Activated CD4-positive, alpha-beta T cell treated with anti-CD3 and anti-CD28 coated beads for 36 hours (primary cell): Measurements from ENCODE around the gene SLC25A2. TPM values are rescaled to one million over a fixed set of nuclear protein-coding genes. Genes with fewer than 3 reads are reported as not detected.

Source experiments
- total RNA-seq, 2 experiments: library from RNA; stranded (reverse); gene quantifications; one replicate each; pipeline ENCODE4 v1.2.3, GENCODE V29; 2021

The SLC25A2 gene
- total RNA-seq, 2 experiments from 2014 or later = 0.27 to 0.30 TPM

Other genes starting within 250 kb of the SLC25A2 start
- not detected for gene PCDHB2, start 209.4 kb downstream of the SLC25A2 start, total RNA-seq
- gene PCDHB3, start 203.6 kb downstream of the SLC25A2 start, total RNA-seq = not detected
- gene PCDHB4, start 182.2 kb downstream of the SLC25A2 start, total RNA-seq = not detected
- gene PCDHB5, start 168.8 kb downstream of the SLC25A2 start, total RNA-seq = not detected
- gene PCDHB6, start 154.0 kb downstream of the SLC25A2 start, total RNA-seq = not detected
- gene PCDHB7, start 131.4 kb downstream of the SLC25A2 start, total RNA-seq = not detected
- not detected for gene PCDHB8, start 126.3 kb downstream of the SLC25A2 start, total RNA-seq
- not detected for gene PCDHB16, start 121.7 kb downstream of the SLC25A2 start, total RNA-seq
- not detected for gene PCDHB9, start 116.9 kb downstream of the SLC25A2 start, total RNA-seq
- gene PCDHB10, start 111.7 kb downstream of the SLC25A2 start, total RNA-seq = not detected
- not detected for gene PCDHB11, start 104.4 kb downstream of the SLC25A2 start, total RNA-seq
- not detected for gene PCDHB12, start 95.3 kb downstream of the SLC25A2 start, total RNA-seq
- gene PCDHB13, start 90.1 kb downstream of the SLC25A2 start, total RNA-seq = not detected
- gene PCDHB14, start 80.7 kb downstream of the SLC25A2 start, total RNA-seq = not detected
- gene PCDHB15, start 58.7 kb downstream of the SLC25A2 start, total RNA-seq = not detected
- 10 to 100 TPM; 45.2 to 54.4 TPM for gene TAF7, start 16.7 kb upstream of the SLC25A2 start, total RNA-seq
- gene PCDHGA1, start 26.5 kb upstream of the SLC25A2 start, total RNA-seq = under 1 TPM in 1 of 2 experiments, not detected in 1; 0.05 TPM
- gene PCDHGA2, start 34.7 kb upstream of the SLC25A2 start, total RNA-seq = not detected
- not detected for gene PCDHGA3, start 39.8 kb upstream of the SLC25A2 start, total RNA-seq
- not detected for gene PCDHGB1, start 46.0 kb upstream of the SLC25A2 start, total RNA-seq
- under 1 TPM; 0.11 TPM for gene PCDHGA4, start 51.0 kb upstream of the SLC25A2 start, total RNA-seq
- under 1 TPM; 0.07 to 0.18 TPM for gene PCDHGB2, start 55.9 kb upstream of the SLC25A2 start, total RNA-seq
- under 1 TPM; 0.07 to 0.09 TPM for gene PCDHGA5, start 60.1 kb upstream of the SLC25A2 start, total RNA-seq
- not detected for gene PCDHGB3, start 66.2 kb upstream of the SLC25A2 start, total RNA-seq
- gene PCDHGA6, start 69.8 kb upstream of the SLC25A2 start, total RNA-seq = under 1 TPM; 0.05 to 0.14 TPM
- not detected for gene PCDHGA7, start 78.7 kb upstream of the SLC25A2 start, total RNA-seq
- gene PCDHGB4, start 83.6 kb upstream of the SLC25A2 start, total RNA-seq = under 1 TPM in 1 of 2 experiments, not detected in 1; 0.09 TPM
- not detected for gene PCDHGA8, start 88.6 kb upstream of the SLC25A2 start, total RNA-seq
- under 1 TPM; 0.05 to 0.09 TPM for gene PCDHGB5, start 93.9 kb upstream of the SLC25A2 start, total RNA-seq
- gene PCDHGA9, start 98.7 kb upstream of the SLC25A2 start, total RNA-seq = under 1 TPM in 1 of 2 experiments, not detected in 1; 0.09 TPM
- gene PCDHGB6, start 104.0 kb upstream of the SLC25A2 start, total RNA-seq = not detected
- gene PCDHGA10, start 108.9 kb upstream of the SLC25A2 start, total RNA-seq = under 1 TPM in 1 of 2 experiments, not detected in 1; 0.07 TPM
- gene PCDHGB7, start 113.6 kb upstream of the SLC25A2 start, total RNA-seq = not detected
- under 1 TPM in 1 of 2 experiments, not detected in 1; 0.07 TPM for gene PCDHGA11, start 117.0 kb upstream of the SLC25A2 start, total RNA-seq
- gene PCDHGA12, start 126.5 kb upstream of the SLC25A2 start, total RNA-seq = under 1 TPM; 0.07 to 0.09 TPM
- gene PCDHGC3, start 171.9 kb upstream of the SLC25A2 start, total RNA-seq = under 1 TPM; 0.16 to 0.34 TPM
- not detected for gene PCDHGC4, start 181.0 kb upstream of the SLC25A2 start, total RNA-seq
- gene PCDHGC5, start 185.0 kb upstream of the SLC25A2 start, total RNA-seq = not detected